H1 (cell line): Measurements from ENCODE around the gene TRAF3IP3. TPM values are rescaled to one million over a fixed set of nuclear protein-coding genes. Genes with fewer than 3 reads are reported as not detected.

Source experiments
- CTCF ChIA-PET: fragments of 300-600 bp; sonication (Branson Sonifier 250); formaldehyde crosslinking; loops from one replicate; lab custom pipeline; 2021; ENCODE audit not compliant: partially characterized antibody; lab: Charles Lee
- POLR2A ChIA-PET: fragments of 300-600 bp; sonication (Branson Sonifier 250); formaldehyde crosslinking; loops from one replicate; lab custom pipeline; 2021; ENCODE audit warnings: inconsistent platforms; ENCODE audit not compliant: partially characterized antibody; lab: Charles Lee
- DNase-seq, 2 experiments: peaks; one replicate each; pipeline versions ENCODE4 v3.0.0 to v3.0.0-alpha.2; 2010 to 2022; ENCODE audit warnings: low spot score in 2 of 2, low read depth in 1 of 2, mixed read lengths in 1 of 2
- FAIRE-seq: peaks from 2 replicates; lab custom pipeline; 2011; peaks lifted over from hg19 to GRCh38; lab: Jason Lieb, UNC
- H2AFZ ChIP-seq: 2 replicates; pipeline ENCODE4 v1.8.1; 2012; ENCODE audit warnings: low read length, inconsistent platforms
- H2AK5ac ChIP-seq: 2 replicates; pipeline ENCODE4 v1.6.1; 2013; ENCODE audit warnings: low read depth, low read length
- H2BK120ac ChIP-seq: replicated peaks from 2 replicates; pipeline ENCODE3; 2013; ENCODE audit warnings: low read depth, low read length, inconsistent platforms
- H2BK12ac ChIP-seq: 2 replicates; pipeline ENCODE4 v1.6.1; 2013; ENCODE audit warnings: low read depth, low read length
- H2BK15ac ChIP-seq: 2 replicates; pipeline ENCODE4 v1.6.1; 2013; ENCODE audit warnings: low read length
- H2BK20ac ChIP-seq: 2 replicates; pipeline ENCODE4 v1.6.1; 2013; ENCODE audit warnings: low read length
- H2BK5ac ChIP-seq: 2 replicates; pipeline ENCODE4 v1.6.1; 2013; ENCODE audit warnings: low read depth, low read length
- H3K14ac ChIP-seq: 2 replicates; pipeline ENCODE4 v1.6.1; 2013; ENCODE audit warnings: inconsistent platforms; ENCODE audit not compliant: insufficient read length
- H3K18ac ChIP-seq: 2 replicates; pipeline ENCODE4 v1.6.1; 2013; ENCODE audit warnings: low read length; ENCODE audit errors: extremely low read depth
- H3K23ac ChIP-seq: 2 replicates; pipeline ENCODE4 v1.6.1; 2013; ENCODE audit warnings: inconsistent platforms; ENCODE audit not compliant: insufficient read length
- H3K23me2 ChIP-seq: 2 replicates; pipeline ENCODE4 v1.6.1; 2013; ENCODE audit warnings: low read depth, low read length
- H3K27ac ChIP-seq: 2 replicates; pipeline ENCODE4 v1.6.1; 2011; ENCODE audit warnings: low read depth, low read length, inconsistent platforms
- H3K27me3 ChIP-seq, 4 experiments: replicated peaks in 1 of 4; 1 replicate in 1 of 4; 2 replicates in 3 of 4; pipeline versions ENCODE4 v1.6.1 to v1.8.1; 2011 to 2013; ENCODE audit warnings: low read length in 3 of 4, mild to moderate bottlenecking in 3 of 4, inconsistent platforms in 2 of 4, mixed read lengths in 2 of 4, moderate library complexity in 1 of 4; ENCODE audit not compliant: control insufficient read depth in 3 of 4, insufficient read depth in 3 of 4; ENCODE audit errors: extremely low read depth in 1 of 4
- H3K36me3 ChIP-seq, 4 experiments: 2 replicates each; pipeline versions ENCODE4 v1.6.1 to v1.8.1; 2011 to 2013; ENCODE audit warnings: mild to moderate bottlenecking in 4 of 4, low read length in 3 of 4, moderate library complexity in 2 of 4, control low read depth in 1 of 4, inconsistent platforms in 1 of 4; ENCODE audit not compliant: insufficient read depth in 4 of 4, control insufficient read depth in 2 of 4
- H3K4ac ChIP-seq: replicated peaks from 2 replicates; pipeline ENCODE3; 2013; ENCODE audit warnings: low read length, low read depth, mixed read lengths, inconsistent platforms; ENCODE audit not compliant: insufficient read length
- H3K4me1 ChIP-seq, 4 experiments: replicated peaks in 1 of 4; 1 replicate in 1 of 4; 2 replicates in 3 of 4; pipeline versions ENCODE4 v1.6.1 to v1.8.1; 2011 to 2013; ENCODE audit warnings: low read length in 3 of 4, inconsistent platforms in 2 of 4, mixed read lengths in 1 of 4; ENCODE audit not compliant: insufficient read depth in 4 of 4, control insufficient read depth in 3 of 4
- H3K4me2 ChIP-seq, 2 experiments: 2 replicates each; pipeline versions ENCODE4 v1.6.1 to v1.8.1; 2011 to 2013; ENCODE audit warnings: low read depth in 2 of 2, low read length in 2 of 2, control low read depth in 1 of 2, inconsistent platforms in 1 of 2, mild to moderate bottlenecking in 1 of 2; ENCODE audit not compliant: insufficient read depth in 1 of 2
- H3K4me3 ChIP-seq, 4 experiments: fragments of 200-600, 300-600 bp in 1 of 4; sonication (generic), shearing (Covaris generic), sonication (Bioruptor Twin) in 1 of 4; 2 replicates each; pipeline versions ENCODE4 v1.5.1 to v1.8.1; 2011 to 2016; ENCODE audit warnings: low read length in 4 of 4, low read depth in 3 of 4, control low read depth in 2 of 4, inconsistent platforms in 2 of 4, mild to moderate bottlenecking in 2 of 4, mixed read lengths in 1 of 4, moderate library complexity in 1 of 4; ENCODE audit not compliant: insufficient read depth in 2 of 4; ENCODE audit errors: extremely low read depth in 1 of 4
- H3K56ac ChIP-seq: replicated peaks from 2 replicates; pipeline ENCODE3; 2013; ENCODE audit warnings: low read depth, mild to moderate bottlenecking, mixed read lengths, low read length, inconsistent platforms; ENCODE audit not compliant: insufficient read length
- H3K79me1 ChIP-seq: 2 replicates; pipeline ENCODE4 v1.6.1; 2013; ENCODE audit warnings: low read depth, low read length, control low read depth
- H3K79me2 ChIP-seq, 2 experiments: 2 replicates each; pipeline versions ENCODE4 v1.6.1 to v1.8.1; 2012 to 2013; ENCODE audit warnings: low read length in 2 of 2, mild to moderate bottlenecking in 2 of 2, inconsistent platforms in 1 of 2; ENCODE audit not compliant: insufficient read depth in 2 of 2, control insufficient read depth in 1 of 2
- H3K9ac ChIP-seq, 4 experiments: replicated peaks in 1 of 4; 1 replicate in 1 of 4; 2 replicates in 3 of 4; pipeline versions ENCODE4 v1.6.1 to v1.8.1; 2011 to 2013; ENCODE audit warnings: low read depth in 3 of 4, low read length in 3 of 4, control low read depth in 2 of 4, mild to moderate bottlenecking in 2 of 4, moderate library complexity in 2 of 4, inconsistent platforms in 1 of 4; ENCODE audit errors: extremely low read depth in 1 of 4
- H3K9me3 ChIP-seq, 2 experiments: 2 replicates each; pipeline versions ENCODE4 v1.6.1 to v1.8.1; 2012 to 2013; ENCODE audit warnings: mild to moderate bottlenecking in 2 of 2, moderate library complexity in 2 of 2, control low read depth in 1 of 2, inconsistent platforms in 1 of 2, low read depth in 1 of 2, low read length in 1 of 2, mixed read lengths in 1 of 2; ENCODE audit not compliant: insufficient read depth in 2 of 2
- H4K20me1 ChIP-seq, 2 experiments: replicated peaks in 1 of 2; 2 replicates each; pipeline versions ENCODE3 to v1.8.1; 2011 to 2013; ENCODE audit warnings: inconsistent platforms in 2 of 2, low read length in 2 of 2, mild to moderate bottlenecking in 1 of 2; ENCODE audit not compliant: insufficient read depth in 2 of 2, control insufficient read depth in 1 of 2
- H4K5ac ChIP-seq: 2 replicates; pipeline ENCODE4 v1.6.1; 2013; ENCODE audit warnings: low read length, low read depth, mixed read lengths, inconsistent platforms; ENCODE audit not compliant: insufficient read length
- H4K8ac ChIP-seq: 2 replicates; pipeline ENCODE4 v1.8.0; 2013; ENCODE audit warnings: mild to moderate bottlenecking, moderate library complexity, low read length, inconsistent platforms; ENCODE audit not compliant: insufficient read depth; ENCODE audit errors: extremely low read depth
- H4K91ac ChIP-seq: replicated peaks from 2 replicates; pipeline ENCODE3; 2013; ENCODE audit warnings: low read length, mixed read lengths, inconsistent platforms; ENCODE audit not compliant: insufficient read length
- CBX8 ChIP-seq: fragments of 300-800, 300-1000 bp; sonication (generic); IDR thresholded peaks from 2 replicates; pipeline ENCODE4 v1.7.1; 2016; ENCODE audit warnings: low read depth, low read length, borderline replicate concordance
- CTBP2 ChIP-seq: IDR thresholded peaks from 2 replicates; pipeline ENCODE4 v1.7.0; 2011; ENCODE audit warnings: borderline replicate concordance, mild to moderate bottlenecking, moderate library complexity, mixed read lengths, low read length; ENCODE audit not compliant: insufficient read depth, insufficient read length
- HDAC2 ChIP-seq, 2 experiments: fragments of 300-600 bp in 1 of 2; sonication (generic) in 1 of 2; IDR thresholded peaks; 2 replicates each; pipeline ENCODE4 v1.6.1; 2011 to 2012; ENCODE audit warnings: low read depth in 2 of 2, low read length in 2 of 2, mild to moderate bottlenecking in 2 of 2, moderate library complexity in 2 of 2, borderline replicate concordance in 1 of 2, inconsistent platforms in 1 of 2
- KDM4A ChIP-seq: IDR thresholded peaks from one replicate; pipeline ENCODE4 v1.7.1; 2012; ENCODE audit warnings: low read depth, mild to moderate bottlenecking, moderate library complexity, low read length, inconsistent platforms; ENCODE audit not compliant: severe bottlenecking
- MAFK ChIP-seq: IDR thresholded peaks from 2 replicates; pipeline ENCODE4 v1.6.1; 2012; ENCODE audit warnings: low read depth, mild to moderate bottlenecking, improper control_type of control experiment, low read length
- PHF8 ChIP-seq: fragments of 200-600 bp; sonication (generic); conservative IDR thresholded peaks from 2 replicates; pipeline ENCODE4 v1.7.1; 2012; ENCODE audit warnings: low read depth, mild to moderate bottlenecking, inconsistent platforms, low read length, moderate library complexity
- POLR2AphosphoS5 ChIP-seq: IDR thresholded peaks from 2 replicates; pipeline ENCODE4 v1.6.1; 2011; ENCODE audit warnings: low read depth, low read length
- POU5F1 ChIP-seq: IDR thresholded peaks from 2 replicates; pipeline ENCODE4 v1.6.1; 2011; ENCODE audit warnings: low read depth, mild to moderate bottlenecking, low read length, moderate library complexity
- SRF ChIP-seq: IDR thresholded peaks from 2 replicates; pipeline ENCODE4 v1.6.1; 2011; ENCODE audit warnings: mild to moderate bottlenecking, low read depth, low read length, moderate library complexity
- TAF7 ChIP-seq: optimal IDR thresholded peaks from 2 replicates; pipeline ENCODE3; 2011; ENCODE audit warnings: low read depth, mild to moderate bottlenecking, inconsistent platforms, low read length, moderate library complexity, borderline replicate concordance
- WGBS, 2 experiments: shearing (Covaris generic) in 1 of 2; methylation state at CpG; one replicate each; pipeline versions ENCODE4 v1.1.6 to v1.1.7; 2013 to 2015; ENCODE audit warnings: low lambda C conversion rate in 2 of 2, mixed read lengths in 2 of 2, inconsistent platforms in 1 of 2, low coverage in 1 of 2, missing lambda C conversion rate in 1 of 2; ENCODE audit not compliant: insufficient replicate concordance in 2 of 2, insufficient coverage in 1 of 2, insufficient read length in 1 of 2; ENCODE audit errors: extremely low coverage in 1 of 2, missing lambda C conversion rate in 1 of 2; 5-methylcytosine and 5-hydroxymethylcytosine counted together
- polyA plus RNA-seq, 7 experiments: library from polyadenylated mRNA; depleted of rRNA in 3 of 7; stranded (reverse) in 5 of 7; unstranded in 2 of 7; fragments of >200 nt in 5 of 7; fragments of 200-250 nt in 2 of 7; gene quantifications; 1 replicate in 5 of 7; 2 replicates in 1 of 7; 4 replicates in 1 of 7; pipeline versions ENCODE4 v1.2.1 to v1.2.3, GENCODE V29; 2011 to 2013; ENCODE audit warnings: missing spikeins in 2 of 7, mixed read lengths in 2 of 7
- total RNA-seq: library from RNA; stranded (reverse); fragmentation: NEBNext Ultra II Directional; extraction: Animal tissue kit (Norgen Biotek cat#: 25700); gene quantifications from 2 replicates; pipeline ENCODE4 v1.2.1, GENCODE V29; 2021
- TF ChIP-seq, protein P1 (sequence below): IDR thresholded peaks from 2 replicates; pipeline ENCODE4 v1.6.1; 2012; ENCODE audit warnings: inconsistent platforms
- TF ChIP-seq, protein P2 (sequence below): IDR thresholded peaks from 2 replicates; pipeline ENCODE4 v1.6.1; 2011; ENCODE audit warnings: low read depth, mild to moderate bottlenecking, low read length; ENCODE audit not compliant: insufficient read depth

The TRAF3IP3 gene
- total and polyA plus RNA-seq, 2 of the 8 experiments (the other 6 are each of a cell fraction or from before 2014, with no cell fraction given), result not detected

DNA sequence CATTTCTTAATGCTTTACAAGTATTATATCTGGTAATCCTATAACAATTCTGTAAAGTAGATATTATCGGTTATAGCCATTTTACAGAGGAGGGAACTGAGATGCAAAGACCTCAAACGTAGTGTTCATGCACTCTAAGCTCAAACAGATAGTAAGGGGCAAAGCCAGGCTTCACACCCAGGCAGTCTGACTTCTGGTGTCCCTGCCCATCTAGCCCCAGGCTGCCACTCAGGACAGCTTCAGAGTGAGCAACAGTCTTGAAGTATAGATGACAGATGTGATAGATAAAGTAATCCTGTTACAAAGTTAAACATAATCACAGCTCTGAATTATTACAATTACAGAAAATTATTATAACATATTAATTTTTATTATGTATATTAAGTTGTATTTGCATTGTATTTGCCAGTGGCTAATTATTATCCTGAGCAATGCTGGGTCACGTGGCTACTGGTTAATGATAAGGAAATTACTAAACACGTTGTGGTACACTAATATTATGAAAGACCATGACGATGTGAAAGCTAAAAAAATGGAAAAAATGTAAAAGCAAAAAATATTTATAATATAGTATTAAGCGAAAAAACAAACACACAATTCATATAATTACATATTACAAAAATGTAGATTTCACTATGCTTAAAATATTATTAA, 6.1 kb upstream of the TRAF3IP3 start:
- Histone ChIP-seq H2BK15ac (no peak overlapping the region), H4K8ac (no peak overlapping the region), H3K23ac (no peak overlapping the region), H3K79me1 (no peaks in the 10 kb centered on the region), H4K5ac (no peak overlapping the region), H3K4ac (no peak overlapping the region), H3K27me3 (peaks cover 0 to 4% (median 0%) of the 10 kb centered on the region in 4 experiments; a peak in 1 of 7 replicates), H4K20me1 (no peaks in the 10 kb centered on the region), H2BK12ac (no peak overlapping the region), H3K79me2 (no peaks in the 10 kb centered on the region), H3K4me3 (no peak overlapping the region), H2BK20ac (no peak overlapping the region), H3K14ac (no peak overlapping the region), H3K36me3 (no peaks in the 10 kb centered on the region), H2AK5ac (no peak overlapping the region), H3K27ac (no peak overlapping the region), H4K91ac (no peak overlapping the region), H3K23me2 (no peaks in the 10 kb centered on the region), H2BK5ac (no peak overlapping the region), H3K4me2 (no peak overlapping the region), H3K9me3 (no peaks in the 10 kb centered on the region), H2AFZ (no peak overlapping the region), H3K9ac (no peak overlapping the region), H3K56ac (no peak overlapping the region), H3K4me1 (peaks cover 0 to 11% (median 0%) of the 10 kb centered on the region in 4 experiments; a peak in 1 of 7 replicates), H2BK120ac (no peak overlapping the region), H3K18ac (no peak overlapping the region)
- FAIRE-seq, result no peak
- 88% methylated on average over 6 of the region's 6 CpGs; no CpG with 5 or more reads in 1 of the 2 experiments for WGBS, 2 experiments
- CTCF ChIA-PET, result interaction anchor here (1.4 to 4.0 kb wide), 9 partner anchors 10 to 180 kb away, joined by 3 to 22 read pairs (median 9); no protein-coding TSS in a partner anchor
- POLR2A ChIA-PET, result no interaction called here
- no peak for DNase-seq
- TF ChIP-seq TAF7 (no peak), POU5F1 (no peak), POLR2AphosphoS5 (no peak), CBX8 (no peak), MAFK (no peak), SRF (no peak), CTBP2 (no peak), KDM4A (no peak), PHF8 (no peak), HDAC2 (IDR thresholded peaks at IDR 0.05; ENCODE audit: borderline replicate concordance in 1 of 2, low read depth in 2 of 2, low read length in 2 of 2) (no peak)
- TF ChIP-seq, protein P1, sequence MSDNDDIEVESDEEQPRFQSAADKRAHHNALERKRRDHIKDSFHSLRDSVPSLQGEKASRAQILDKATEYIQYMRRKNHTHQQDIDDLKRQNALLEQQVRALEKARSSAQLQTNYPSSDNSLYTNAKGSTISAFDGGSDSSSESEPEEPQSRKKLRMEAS, result no peak
- TF ChIP-seq, protein P2, sequence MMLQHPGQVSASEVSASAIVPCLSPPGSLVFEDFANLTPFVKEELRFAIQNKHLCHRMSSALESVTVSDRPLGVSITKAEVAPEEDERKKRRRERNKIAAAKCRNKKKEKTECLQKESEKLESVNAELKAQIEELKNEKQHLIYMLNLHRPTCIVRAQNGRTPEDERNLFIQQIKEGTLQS, result no peak
